Measurements from ENCODE around the gene ANKRD11.

Gene ANKRD11

GRCh38 chr16:89349947-89350633 lies 140.3 kb downstream of the ANKRD11 start:
- no peak for TF ChIP-seq SIN3A (IDR thresholded peaks at IDR 0.05; ENCODE audit: borderline replicate concordance, insufficient read depth, low read length)
- TF ChIP-seq, protein P1, sequence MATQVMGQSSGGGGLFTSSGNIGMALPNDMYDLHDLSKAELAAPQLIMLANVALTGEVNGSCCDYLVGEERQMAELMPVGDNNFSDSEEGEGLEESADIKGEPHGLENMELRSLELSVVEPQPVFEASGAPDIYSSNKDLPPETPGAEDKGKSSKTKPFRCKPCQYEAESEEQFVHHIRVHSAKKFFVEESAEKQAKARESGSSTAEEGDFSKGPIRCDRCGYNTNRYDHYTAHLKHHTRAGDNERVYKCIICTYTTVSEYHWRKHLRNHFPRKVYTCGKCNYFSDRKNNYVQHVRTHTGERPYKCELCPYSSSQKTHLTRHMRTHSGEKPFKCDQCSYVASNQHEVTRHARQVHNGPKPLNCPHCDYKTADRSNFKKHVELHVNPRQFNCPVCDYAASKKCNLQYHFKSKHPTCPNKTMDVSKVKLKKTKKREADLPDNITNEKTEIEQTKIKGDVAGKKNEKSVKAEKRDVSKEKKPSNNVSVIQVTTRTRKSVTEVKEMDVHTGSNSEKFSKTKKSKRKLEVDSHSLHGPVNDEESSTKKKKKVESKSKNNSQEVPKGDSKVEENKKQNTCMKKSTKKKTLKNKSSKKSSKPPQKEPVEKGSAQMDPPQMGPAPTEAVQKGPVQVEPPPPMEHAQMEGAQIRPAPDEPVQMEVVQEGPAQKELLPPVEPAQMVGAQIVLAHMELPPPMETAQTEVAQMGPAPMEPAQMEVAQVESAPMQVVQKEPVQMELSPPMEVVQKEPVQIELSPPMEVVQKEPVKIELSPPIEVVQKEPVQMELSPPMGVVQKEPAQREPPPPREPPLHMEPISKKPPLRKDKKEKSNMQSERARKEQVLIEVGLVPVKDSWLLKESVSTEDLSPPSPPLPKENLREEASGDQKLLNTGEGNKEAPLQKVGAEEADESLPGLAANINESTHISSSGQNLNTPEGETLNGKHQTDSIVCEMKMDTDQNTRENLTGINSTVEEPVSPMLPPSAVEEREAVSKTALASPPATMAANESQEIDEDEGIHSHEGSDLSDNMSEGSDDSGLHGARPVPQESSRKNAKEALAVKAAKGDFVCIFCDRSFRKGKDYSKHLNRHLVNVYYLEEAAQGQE (IDR thresholded peaks at IDR 0.05; ENCODE audit: insufficient read depth in 1 of 2, low read depth in 2 of 2, low read length in 2 of 2): no peak

DNA sequence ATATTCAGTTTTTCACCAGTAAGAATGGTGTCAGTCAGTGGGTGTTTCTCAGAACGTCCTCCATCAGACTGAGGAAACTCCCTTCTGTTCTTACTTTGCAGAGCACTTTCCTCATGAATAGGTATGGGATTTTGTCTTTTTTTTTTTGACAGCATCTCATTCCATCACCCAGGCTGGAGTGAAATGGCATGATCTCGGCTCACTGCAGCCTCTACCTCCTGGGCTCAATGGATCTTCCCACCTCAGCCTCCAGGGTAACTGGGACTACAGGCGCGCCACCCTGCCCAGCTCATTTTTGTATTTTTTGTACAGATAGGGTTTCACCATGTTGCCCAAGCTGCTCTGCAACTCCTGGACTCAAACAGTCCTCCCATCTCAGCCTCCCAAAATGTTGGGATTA lies 142.6 kb downstream of the ANKRD11 start:
- TF ChIP-seq, protein P1 (IDR thresholded peaks at IDR 0.05; ENCODE audit: insufficient read depth in 1 of 2, low read depth in 2 of 2, low read length in 2 of 2): no peak
- TF ChIP-seq TAF1 (IDR thresholded peaks at IDR 0.05; ENCODE audit: borderline replicate concordance, insufficient read depth, low read length): no peak
- TF ChIP-seq POLR2AphosphoS5 (IDR thresholded peaks at IDR 0.05; ENCODE audit: low read depth, low read length): no peak
- no peak for TF ChIP-seq SIN3A (IDR thresholded peaks at IDR 0.05; ENCODE audit: borderline replicate concordance, insufficient read depth, low read length)
- no peak for TF ChIP-seq FOXP2 (optimal IDR thresholded peaks at IDR 0.05; ENCODE audit: borderline replicate concordance, extremely low read depth, extremely low read length, insufficient read depth)

DNA sequence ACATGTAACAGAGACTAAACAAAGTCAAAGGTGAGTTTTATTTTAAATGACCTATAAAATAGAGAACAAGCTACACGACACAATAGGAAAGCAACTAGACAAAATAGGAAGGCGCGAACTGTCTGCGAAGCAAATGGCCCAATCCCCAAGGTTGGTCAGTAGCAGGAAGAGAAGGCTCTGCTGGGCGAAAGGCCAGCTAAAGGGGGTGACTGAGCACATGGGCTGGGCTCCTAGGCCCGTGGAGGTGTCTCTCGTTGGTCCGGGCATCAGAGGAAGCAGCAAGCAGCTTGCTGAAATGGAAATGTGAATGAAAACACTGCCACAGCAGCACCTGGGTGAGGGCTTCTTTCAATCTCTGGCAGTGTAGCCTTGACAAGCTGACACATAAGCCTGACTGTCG lies 143.5 kb downstream of the ANKRD11 start:
- TF ChIP-seq TAF1 (IDR thresholded peaks at IDR 0.05; ENCODE audit: borderline replicate concordance, insufficient read depth, low read length) (no peak), FOXP2 (optimal IDR thresholded peaks at IDR 0.05; ENCODE audit: borderline replicate concordance, extremely low read depth, extremely low read length, insufficient read depth) (no peak), POLR2AphosphoS5 (IDR thresholded peaks at IDR 0.05; ENCODE audit: low read depth, low read length) (no peak), SIN3A (IDR thresholded peaks at IDR 0.05; ENCODE audit: borderline replicate concordance, insufficient read depth, low read length) (no peak)
- TF ChIP-seq, protein P1 (IDR thresholded peaks at IDR 0.05; ENCODE audit: insufficient read depth in 1 of 2, low read depth in 2 of 2, low read length in 2 of 2): no peak

GRCh38 chr16:89345642-89346150 lies 144.7 kb downstream of the ANKRD11 start:
- TF ChIP-seq FOXP2 (optimal IDR thresholded peaks at IDR 0.05; ENCODE audit: borderline replicate concordance, extremely low read depth, extremely low read length, insufficient read depth): no peak

DNA sequence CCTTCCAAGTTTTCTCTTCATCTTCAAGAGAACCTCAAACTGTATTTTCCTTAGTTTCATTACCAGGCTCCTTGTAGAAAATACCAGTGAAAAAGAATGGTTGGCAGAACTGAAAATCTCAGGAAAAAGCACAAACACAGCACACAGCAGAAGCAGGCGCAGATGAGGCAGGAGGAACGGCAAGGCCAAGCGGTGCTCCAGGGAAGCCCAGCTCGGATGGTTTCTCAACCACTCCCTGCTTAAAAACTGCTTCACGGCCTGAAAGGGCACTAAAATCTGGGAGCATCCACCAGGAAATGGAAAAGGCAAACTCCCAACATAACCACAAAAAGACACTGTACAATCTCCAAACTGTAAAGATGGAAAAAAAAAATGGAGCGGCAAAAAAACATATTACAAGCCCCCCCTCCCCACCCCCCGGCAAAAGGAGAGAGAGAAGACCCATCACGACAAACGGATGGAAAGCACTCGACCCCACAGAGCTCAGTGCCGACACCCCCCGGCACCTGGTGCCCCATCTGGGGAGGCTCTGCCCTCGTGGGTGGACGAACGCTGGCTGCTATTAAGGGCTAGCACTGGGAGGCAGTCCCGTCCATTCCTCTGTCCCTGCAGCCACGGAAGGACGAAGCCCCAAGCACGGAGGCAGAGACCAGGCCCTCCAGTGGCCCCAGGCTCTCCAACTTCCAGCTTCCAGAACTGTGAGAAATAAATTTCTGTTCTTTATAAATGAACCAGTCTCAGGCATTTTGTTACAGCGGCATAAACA lies 145.3 kb downstream of the ANKRD11 start:
- TF ChIP-seq FOXP2 (optimal IDR thresholded peaks at IDR 0.05; ENCODE audit: borderline replicate concordance, extremely low read depth, extremely low read length, insufficient read depth) (no peak), TAF1 (IDR thresholded peaks at IDR 0.05; ENCODE audit: borderline replicate concordance, insufficient read depth, low read length) (no peak), SIN3A (IDR thresholded peaks at IDR 0.05; ENCODE audit: borderline replicate concordance, insufficient read depth, low read length) (no peak), POLR2AphosphoS5 (IDR thresholded peaks at IDR 0.05; ENCODE audit: low read depth, low read length) (no peak)
- TF ChIP-seq, protein P1 (IDR thresholded peaks at IDR 0.05; ENCODE audit: insufficient read depth in 1 of 2, low read depth in 2 of 2, low read length in 2 of 2): no peak
